MG63 (cell line): ENCODE measurements around the gene ZFHX2. TPM values are rescaled to one million over a fixed set of nuclear protein-coding genes. Genes with fewer than 3 reads are reported as not detected.
A peak's percentile ranks its signal among the peaks of the same experiment; 100 is the strongest.
"Not testable (repeated sequence)": the region's sequence is repeated elsewhere in the genome, so short reads cannot be mapped to it uniquely, and the experiment has no call there.

Source experiments
- DNase-seq: peaks from one replicate; pipeline ENCODE4 v3.0.0-alpha.2; 2020
- H3K27me3 ChIP-seq: fragments of 250-450 bp; sonication (Bioruptor Pico); 2 replicates; pipeline ENCODE4 v1.5.1; 2020; ENCODE audit warnings: mild to moderate bottlenecking, moderate library complexity
- H3K36me3 ChIP-seq: fragments of 250-450 bp; sonication (Bioruptor Pico); 2 replicates; pipeline ENCODE4 v1.5.1; 2020; ENCODE audit warnings: mild to moderate bottlenecking, moderate library complexity
- H3K4me3 ChIP-seq: fragments of 250-450 bp; sonication (Bioruptor Pico); 2 replicates; pipeline ENCODE4 v1.5.1; 2020; ENCODE audit warnings: mild to moderate bottlenecking, moderate library complexity
- H3K9me3 ChIP-seq: fragments of 250-450 bp; sonication (Bioruptor Pico); 2 replicates; pipeline ENCODE4 v1.5.1; 2020; ENCODE audit warnings: mild to moderate bottlenecking, moderate library complexity
- total RNA-seq: library from RNA; depleted of rRNA; stranded (reverse); fragments of >200 nt; shearing (Covaris generic); gene quantifications from 2 replicates; pipeline ENCODE4 v1.2.3, GENCODE V29; 2014; ENCODE audit warnings: low replicate concordance; rRNA removed

ZFHX2 gene
- not detected in 2 replicates for total RNA-seq

DNA sequence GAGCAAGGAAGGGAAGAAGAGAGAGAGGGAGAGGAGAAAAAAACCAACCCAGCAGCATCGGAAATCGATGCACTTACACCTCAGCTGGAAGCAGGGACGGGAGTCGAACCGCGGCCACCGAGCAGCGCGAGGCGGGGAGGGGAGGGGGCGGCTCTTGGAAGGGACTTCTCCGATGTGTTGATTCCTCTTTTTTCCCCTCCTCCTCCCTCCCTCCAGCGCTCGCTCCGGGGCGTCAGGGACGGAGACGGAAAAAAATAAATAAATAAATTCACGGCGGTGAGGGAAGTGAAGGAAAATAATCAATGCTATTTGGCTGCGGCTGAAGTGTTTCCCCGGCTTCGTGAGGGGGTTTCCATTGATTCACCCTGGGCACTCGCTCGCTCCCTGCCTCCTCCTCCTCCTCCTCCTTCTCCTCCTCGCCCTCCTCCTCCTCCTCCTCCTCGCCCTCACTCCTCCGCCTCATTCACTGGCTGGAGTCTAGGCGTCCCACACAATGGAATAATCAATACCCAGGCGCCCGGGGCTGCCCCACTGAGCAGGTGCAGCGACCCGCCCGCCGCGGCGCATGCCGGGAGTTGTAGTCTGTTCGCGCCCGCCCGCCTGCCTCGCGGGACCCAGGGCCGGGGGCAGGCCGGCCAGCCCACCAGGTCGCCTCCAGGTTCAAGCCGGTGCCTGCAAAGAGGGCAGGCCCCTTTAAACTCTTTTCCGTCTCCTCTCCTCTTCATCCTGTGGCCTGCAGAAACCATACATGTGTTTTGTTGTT is at the start of gene ZFHX2:
TSS of gene ZFHX2 (minus strand) at position 500 of the 763 bp plus-strand sequence. CDS start 16,440 bp downstream, outside the sequence.
- Histone ChIP-seq H3K27me3 (no peaks in the 10 kb centered on the region), H3K9me3 (no peaks in the 10 kb centered on the region), H3K4me3 (peak within 1 kb of the TSS; percentile 59), H3K36me3 (no peaks in the 10 kb centered on the region)
- peak; percentile 79 for DNase-seq

DNA sequence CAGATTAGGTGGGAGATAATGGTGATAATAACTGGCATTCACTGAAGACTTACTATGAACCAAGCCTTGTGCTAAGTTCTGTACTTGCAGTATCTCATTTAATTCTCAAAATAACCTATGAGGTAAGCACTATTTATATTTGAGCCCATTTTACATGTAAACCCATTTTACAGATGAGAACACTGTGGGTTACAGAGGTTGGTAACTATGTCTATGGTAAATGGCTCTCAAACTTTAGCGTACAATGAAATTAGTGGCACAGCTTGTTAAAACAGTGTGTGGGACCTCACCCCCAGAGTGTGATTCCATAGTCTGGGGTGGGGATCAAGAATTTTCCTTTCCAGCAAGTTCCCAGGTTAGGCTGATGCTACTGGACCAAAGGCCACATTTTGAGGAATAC is 49.2 kb upstream of the ZFHX2 start:
- H3K36me3 ChIP-seq: no peaks in the 10 kb centered on the region
- no peaks in the 10 kb centered on the region for H3K9me3 ChIP-seq
- no peak overlapping the region for H3K4me3 ChIP-seq
- H3K27me3 ChIP-seq: no peaks in the 10 kb centered on the region
- DNase-seq: no peak

DNA sequence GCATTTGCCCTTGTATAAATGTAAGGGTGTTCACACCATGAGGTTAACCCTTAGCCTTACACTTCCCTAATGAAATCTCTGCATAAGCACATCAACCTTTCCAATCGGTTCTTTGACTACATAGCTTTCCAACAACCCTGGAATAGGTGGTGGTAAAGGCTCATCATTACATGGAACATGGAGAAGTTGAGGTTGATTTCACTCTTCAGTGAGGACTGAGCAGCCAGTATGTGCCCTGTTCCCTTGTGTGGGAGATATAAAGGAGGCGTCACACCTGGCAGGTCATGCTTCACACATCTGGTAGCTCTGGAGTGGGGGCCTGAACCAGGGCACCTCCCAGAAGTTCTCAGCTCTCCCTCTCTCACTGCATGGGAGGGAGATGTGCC is 48.8 kb upstream of the ZFHX2 start:
- DNase-seq: no peak
- no peak overlapping the region for H3K4me3 ChIP-seq
- no peaks in the 10 kb centered on the region for H3K9me3 ChIP-seq
- no peaks in the 10 kb centered on the region for H3K36me3 ChIP-seq
- H3K27me3 ChIP-seq: no peaks in the 10 kb centered on the region

DNA sequence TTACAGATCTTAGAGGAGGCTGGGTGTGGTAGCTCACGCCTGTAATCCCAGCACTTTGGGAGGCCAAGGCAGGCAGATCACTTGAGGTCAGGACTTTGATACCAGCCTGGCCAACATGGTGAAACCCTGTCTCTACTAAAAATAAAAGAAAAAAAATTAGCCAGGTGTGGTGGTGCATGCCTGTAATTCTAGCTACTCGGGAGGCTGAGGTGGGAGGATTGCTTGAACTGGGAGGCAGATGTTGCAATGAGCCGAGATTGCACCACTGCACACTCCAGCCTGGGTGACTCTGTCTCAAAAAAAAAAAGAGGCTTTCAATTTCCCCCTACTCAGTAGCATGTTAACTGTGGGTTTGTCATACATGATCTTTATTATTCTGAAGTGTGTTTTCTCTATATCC is 42.6 kb upstream of the ZFHX2 start:
- not testable (repeated sequence) for H3K36me3 ChIP-seq, DNase-seq, H3K27me3 ChIP-seq, H3K9me3 ChIP-seq, H3K4me3 ChIP-seq

DNA sequence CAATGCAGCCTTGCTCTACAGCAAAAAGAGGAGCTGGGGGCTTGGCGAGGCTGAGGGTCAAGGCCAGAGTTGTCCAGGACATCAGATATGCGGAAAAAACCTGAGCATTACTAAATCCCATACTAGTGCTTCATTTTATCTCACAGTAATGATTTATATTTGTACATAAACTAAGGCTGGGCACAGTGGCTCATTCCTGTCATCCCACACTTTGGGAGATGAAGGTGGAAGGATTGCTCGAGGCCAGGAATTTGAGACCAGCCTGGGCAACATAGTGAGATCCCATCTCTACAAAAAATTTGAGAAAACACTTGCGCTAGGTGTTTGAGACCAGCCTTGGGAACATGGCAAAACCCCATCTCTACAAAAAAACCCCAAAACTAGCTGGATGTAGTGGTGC is 38.6 kb upstream of the ZFHX2 start:
- Histone ChIP-seq H3K4me3 (no peak overlapping the region), H3K36me3 (no peaks in the 10 kb centered on the region), H3K9me3 (no peaks in the 10 kb centered on the region), H3K27me3 (no peaks in the 10 kb centered on the region)
- no peak for DNase-seq

DNA sequence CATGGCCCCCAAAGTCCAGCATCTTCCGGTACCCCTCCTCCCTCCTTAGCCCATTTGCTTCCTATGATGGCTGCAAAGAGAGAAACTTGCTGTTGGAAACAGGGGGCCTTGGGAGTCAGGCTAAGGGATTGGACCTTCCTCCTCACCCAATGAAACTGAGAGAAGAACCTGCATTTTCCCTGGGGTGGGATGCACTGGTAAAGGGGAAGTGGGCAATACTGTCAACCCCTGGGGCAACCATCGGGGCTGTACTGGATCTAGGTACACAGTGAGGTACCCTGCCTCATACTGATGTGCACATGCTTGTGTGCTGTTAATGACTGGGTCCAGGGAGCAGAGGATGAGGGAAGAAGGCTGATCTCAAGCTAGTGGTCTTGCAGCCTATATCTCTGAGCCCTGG is 38.0 kb upstream of the ZFHX2 start:
- Histone ChIP-seq H3K27me3 (no peaks in the 10 kb centered on the region), H3K4me3 (no peak overlapping the region), H3K36me3 (no peaks in the 10 kb centered on the region), H3K9me3 (no peaks in the 10 kb centered on the region)
- DNase-seq: no peak

DNA sequence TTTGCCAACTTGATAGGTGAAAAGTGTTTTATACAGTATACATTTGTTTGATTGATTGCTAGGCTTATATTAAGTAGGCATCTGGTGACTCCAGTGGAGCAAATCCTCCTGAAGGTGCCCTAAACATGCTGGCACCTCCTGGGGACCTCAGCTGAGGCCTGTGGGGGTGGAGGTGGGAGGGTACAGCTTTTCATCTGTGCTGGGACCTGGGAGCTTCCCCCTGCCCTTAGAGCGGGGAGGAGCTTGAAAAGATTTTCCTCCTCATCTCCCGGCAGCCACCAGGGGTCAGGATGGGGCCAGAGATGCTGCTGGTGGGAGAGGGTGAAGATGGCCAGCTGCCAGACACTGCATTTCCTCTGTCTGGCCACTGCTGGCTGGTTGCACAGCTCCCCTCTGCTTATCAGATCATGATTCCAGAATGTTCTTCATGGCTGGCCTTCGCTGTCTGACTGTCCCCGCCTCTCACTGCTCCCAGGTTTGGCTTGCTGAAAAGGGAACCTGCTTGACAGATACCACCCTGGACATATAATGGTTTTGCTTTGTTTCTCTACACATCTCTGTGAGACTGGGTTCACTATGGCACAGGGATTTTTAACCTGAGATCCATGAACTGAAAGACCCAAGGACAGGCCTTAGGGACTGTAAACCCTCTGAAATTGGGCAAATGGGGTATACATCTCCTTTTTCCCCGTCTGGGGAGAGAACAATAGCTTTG is 37.5 kb upstream of the ZFHX2 start:
- DNase-seq: peak; percentile 76
- Histone ChIP-seq H3K36me3 (no peaks in the 10 kb centered on the region), H3K27me3 (no peaks in the 10 kb centered on the region), H3K9me3 (no peaks in the 10 kb centered on the region), H3K4me3 (no peak overlapping the region)

DNA sequence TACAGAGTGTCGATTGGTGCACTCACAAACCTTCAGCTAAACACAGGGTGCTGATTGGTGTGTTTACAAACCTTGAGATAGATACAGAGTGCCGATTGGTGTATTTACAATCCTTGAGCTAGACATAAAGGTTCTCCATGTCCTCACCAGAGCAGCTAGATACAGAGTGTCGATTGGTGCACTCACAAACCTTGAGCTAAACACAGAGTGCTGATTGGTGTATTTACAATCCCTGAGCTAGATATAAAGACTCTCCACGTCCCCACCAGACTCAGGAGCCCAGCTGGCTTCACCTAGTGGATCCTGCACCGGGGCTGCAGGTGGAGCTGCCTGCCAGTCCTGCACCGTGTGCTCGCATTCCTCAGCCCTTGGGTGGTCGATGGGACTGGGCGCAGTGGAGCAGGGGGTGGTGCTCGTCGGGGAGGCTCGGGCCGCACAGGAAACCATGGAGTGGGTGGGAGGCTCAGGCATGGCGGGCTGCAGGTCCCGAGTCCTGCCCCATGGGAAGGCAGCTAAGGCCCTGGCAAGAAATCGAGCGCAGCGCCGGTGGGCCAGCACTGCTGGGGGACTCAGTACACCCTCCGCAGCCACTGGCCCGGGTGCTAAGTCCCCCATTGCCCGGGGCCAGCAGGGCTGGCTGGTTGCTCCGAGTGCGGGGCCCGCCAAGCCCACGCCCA is 33.1 kb upstream of the ZFHX2 start:
- not testable (repeated sequence) for H3K36me3 ChIP-seq, H3K27me3 ChIP-seq, H3K9me3 ChIP-seq, DNase-seq, H3K4me3 ChIP-seq

DNA sequence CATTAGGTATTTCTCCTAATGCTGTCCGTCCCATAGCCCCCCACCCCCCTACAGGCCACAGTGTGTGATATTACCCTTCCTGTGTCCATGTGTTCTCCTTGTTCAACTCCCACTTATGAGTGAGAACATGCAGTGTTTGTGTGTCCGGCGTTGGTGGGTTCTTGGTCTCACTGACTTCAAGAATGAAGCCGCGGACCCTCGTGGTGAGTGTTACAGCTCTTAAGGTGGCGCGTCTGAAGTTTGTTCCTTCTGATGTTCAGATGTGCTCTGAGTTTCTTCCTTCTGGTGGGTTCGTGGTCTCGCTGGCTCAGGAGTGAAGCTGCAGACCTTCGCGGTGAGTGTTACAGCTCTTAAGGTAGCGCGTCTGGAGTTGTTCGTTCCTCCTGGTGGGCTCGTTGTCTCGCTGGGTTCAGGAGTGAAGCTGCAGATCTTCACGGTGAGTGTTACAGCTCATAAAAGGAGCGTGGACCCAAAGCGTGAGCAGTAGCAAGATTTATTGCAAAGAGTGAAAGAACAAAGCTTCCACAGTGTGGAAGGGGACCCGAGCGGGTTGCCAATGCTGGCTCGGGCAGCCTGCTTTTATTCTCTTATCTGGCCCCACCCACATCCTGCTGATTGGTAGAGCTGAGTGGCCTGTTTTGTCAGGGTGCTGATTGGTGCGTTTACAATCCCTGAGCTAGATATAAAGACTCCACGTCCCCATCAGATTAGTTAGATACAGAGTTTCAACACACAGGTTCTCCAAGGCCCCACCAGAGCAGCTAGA is 32.4 kb upstream of the ZFHX2 start:
- not testable (repeated sequence) for H3K4me3 ChIP-seq, H3K9me3 ChIP-seq, DNase-seq, H3K27me3 ChIP-seq, H3K36me3 ChIP-seq

DNA sequence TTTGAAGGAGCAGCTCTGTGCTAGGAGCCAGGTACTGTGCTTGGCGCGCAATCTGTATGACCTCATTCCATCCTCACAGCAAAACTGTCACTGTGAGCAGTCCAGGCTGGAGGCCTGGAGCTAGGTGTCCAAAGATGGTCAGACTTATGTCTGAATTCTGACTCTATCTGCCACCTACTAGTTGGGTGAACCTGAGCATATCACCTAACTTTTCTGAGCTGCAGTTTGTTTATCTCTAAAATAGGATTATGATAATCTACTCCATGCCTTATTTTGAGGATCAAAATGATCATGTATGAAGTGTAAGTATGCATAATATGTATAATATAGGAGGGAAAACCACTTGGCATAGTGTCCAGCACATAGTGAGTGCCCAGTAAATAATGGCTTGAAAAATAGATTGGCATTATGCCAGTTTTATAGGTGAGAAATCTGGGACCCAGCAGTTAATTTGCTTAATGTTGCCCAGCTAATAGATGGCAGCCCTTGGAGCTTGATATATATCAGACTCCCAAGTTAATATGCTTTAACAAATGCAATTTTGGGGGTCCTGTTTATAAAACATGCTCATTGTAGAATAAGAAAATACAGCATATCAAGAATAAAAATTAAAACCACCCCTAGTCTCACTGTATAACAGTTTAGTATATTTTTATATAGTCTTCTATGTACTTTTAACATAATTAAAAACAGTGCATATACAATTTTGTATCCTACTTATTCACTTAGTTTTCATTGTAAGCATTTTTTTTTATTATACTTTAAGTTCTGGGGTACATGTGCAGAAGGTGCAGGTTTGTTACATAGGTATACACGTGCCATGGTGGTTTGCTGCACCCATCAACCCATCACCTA is 31.6 kb upstream of the ZFHX2 start:
- H3K4me3 ChIP-seq: no peak overlapping the region
- H3K27me3 ChIP-seq: no peaks in the 10 kb centered on the region
- DNase-seq: no peak
- no peaks in the 10 kb centered on the region for H3K9me3 ChIP-seq
- H3K36me3 ChIP-seq: no peaks in the 10 kb centered on the region

DNA sequence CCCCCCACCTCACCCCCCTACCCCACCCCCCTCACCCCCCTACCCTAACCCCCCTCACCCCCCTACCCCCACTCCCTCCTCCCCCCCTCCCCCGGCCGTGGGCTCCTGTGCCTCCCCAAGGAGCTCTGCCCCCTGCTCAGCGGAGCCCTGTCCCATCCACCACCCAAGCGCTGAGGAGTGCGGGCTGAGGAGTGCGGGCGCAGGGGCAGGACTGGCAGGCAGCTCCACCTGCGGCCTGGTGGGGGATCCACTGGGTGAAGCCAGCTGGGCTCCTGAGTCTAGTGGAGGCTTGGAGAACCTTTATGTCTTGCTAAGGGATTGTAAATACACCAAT is 29.4 kb upstream of the ZFHX2 start:
- Histone ChIP-seq H3K4me3 (no peak overlapping the region), H3K36me3 (no peaks in the 10 kb centered on the region), H3K9me3 (no peaks in the 10 kb centered on the region), H3K27me3 (no peaks in the 10 kb centered on the region)
- DNase-seq: no peak

DNA sequence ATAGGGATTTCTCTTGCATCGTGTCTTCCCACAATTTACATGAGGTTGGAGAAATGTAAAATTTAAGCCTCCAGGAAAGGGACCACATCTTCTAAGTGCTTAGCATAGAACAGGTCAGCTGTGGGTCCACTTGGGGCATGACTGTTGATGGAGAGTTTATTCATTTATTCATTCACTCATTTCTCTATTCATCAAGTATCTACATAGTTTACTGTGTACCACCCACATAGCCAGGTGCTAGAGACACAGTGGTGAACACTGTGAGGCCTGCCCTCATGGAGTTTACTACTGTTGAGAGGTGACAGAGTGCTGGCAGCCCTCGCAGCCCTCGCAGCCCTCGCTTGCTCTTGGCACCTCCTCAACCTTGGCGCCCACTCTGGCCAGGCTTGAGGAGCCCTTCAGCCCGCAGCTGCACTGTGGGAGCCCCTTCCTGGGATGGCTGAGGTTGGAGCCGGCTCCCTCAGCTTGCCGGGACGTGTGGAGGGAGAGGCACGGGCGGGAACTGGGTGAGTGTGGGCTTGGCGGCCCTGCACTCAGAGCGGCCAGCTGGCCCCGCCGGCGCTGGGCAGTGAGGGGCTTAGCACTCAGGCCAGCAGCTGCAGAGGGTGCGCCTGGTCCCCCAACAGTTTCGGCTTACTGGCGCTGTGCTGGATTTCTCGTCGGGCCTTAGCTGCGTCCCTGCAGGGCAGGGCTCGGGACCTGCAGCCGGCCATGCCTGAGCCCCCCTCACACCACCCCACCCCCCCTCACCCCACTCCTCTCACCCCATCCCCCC is 28.8 kb upstream of the ZFHX2 start:
- Histone ChIP-seq H3K4me3 (no peak overlapping the region), H3K9me3 (no peaks in the 10 kb centered on the region), H3K36me3 (no peaks in the 10 kb centered on the region), H3K27me3 (no peaks in the 10 kb centered on the region)
- DNase-seq: no peak

DNA sequence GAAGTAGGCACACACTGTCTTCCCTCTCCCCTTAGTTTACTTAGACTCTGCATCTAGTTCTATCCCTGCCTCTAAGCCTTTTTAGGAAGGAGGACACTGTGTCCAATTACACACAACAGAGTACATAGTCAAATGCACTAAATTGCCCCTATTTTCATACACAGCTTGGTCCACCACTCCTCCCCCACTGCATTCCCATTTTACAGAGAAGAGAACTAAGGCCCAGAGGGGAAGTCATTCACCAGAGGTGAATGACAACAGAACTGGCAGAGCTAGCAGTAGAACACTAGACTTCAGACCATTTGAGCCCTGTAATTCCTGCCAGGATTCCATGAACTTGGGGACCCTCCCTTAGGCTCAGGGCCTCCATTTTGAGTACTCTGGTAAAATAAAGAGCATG is 28.2 kb upstream of the ZFHX2 start:
- no peak overlapping the region for H3K4me3 ChIP-seq
- H3K9me3 ChIP-seq: no peaks in the 10 kb centered on the region
- DNase-seq: no peak
- H3K27me3 ChIP-seq: no peaks in the 10 kb centered on the region
- H3K36me3 ChIP-seq: no peaks in the 10 kb centered on the region

DNA sequence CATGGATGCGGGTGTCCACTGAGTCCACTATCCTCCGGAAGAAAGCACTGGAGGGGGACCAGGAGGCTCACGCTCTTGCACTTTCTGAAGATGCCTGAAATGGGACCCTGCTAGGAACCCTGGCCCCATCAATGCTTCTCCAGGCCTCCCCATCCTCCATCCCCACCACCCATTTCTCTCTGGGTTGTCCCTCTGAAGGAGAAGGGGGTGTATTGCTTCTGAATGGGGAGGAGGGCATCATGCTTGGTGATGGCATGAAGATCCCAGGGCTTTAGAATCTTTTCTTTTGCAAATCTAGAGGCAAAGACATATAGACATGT is 27.7 kb upstream of the ZFHX2 start:
- H3K27me3 ChIP-seq: no peaks in the 10 kb centered on the region
- DNase-seq: no peak
- H3K9me3 ChIP-seq: no peaks in the 10 kb centered on the region

DNA sequence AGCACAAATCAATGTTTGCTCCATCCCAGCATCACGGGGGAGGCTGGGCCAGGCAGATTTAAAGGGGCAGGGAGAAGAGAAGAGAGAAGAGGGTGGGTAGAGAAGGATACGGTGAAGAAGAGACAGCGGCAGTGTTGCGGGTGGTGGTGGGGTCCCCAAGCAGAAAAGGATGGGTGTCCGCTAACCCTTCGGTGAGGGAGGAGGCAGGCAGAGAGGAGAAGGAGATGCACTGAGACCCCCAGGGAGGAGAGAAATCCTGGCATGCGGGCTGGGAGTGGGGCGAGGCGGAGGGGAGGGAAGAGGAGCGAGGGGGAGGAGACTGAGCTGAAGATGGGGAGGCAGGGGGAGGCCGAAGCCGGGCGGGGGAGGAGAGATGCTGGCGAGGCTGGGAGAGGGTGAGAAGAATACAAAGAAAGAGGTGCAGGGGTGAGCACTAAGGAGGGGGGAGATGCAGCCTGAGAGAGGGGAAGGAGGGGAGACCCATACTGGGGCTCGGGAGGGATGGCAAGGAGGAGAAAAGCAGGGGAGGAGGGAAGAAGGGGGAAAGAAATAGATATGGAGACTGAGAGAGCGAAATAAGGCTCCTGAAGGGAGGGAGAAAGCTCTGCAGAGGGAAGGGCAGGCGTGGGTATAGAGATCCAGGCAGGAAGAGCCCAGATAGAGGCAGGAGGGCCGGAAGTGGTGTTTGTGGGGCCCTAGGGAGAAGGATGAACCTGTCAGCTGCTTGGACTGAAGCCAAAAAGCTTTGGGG is 27.2 kb upstream of the ZFHX2 start, which contains the start of gene JPH4:
TSS of gene JPH4 (minus strand) at position 231 of the 751 bp plus-strand sequence. CDS start 1,337 bp downstream, outside the sequence.
- H3K36me3 ChIP-seq: no peaks in the 10 kb centered on the region
- no peaks in the 10 kb centered on the region for H3K9me3 ChIP-seq
- no peak for DNase-seq
- no peaks in the 10 kb centered on the region for H3K27me3 ChIP-seq
- no peak within 1 kb of the TSS for H3K4me3 ChIP-seq

More for the DNA sequence above, 27.7 kb upstream of the ZFHX2 start:
- Histone ChIP-seq H3K4me3 (no peak overlapping the region), H3K36me3 (no peaks in the 10 kb centered on the region)
